ENCODE results near the gene ECT2.
"Not testable (repeated sequence)": the region's sequence is repeated elsewhere in the genome, so short reads cannot be mapped to it uniquely, and the experiment has no call there.

ECT2 gene

GRCh38 chr3:172815857-172816256 is 65.3 kb downstream of the ECT2 start:
- no peak for DNase-seq

GRCh38 chr3:172816281-172816680 is 65.8 kb downstream of the ECT2 start:
- DNase-seq = no peak

GRCh38 chr3:172816968-172817367 is 66.4 kb downstream of the ECT2 start:
- DNase-seq = no peak

GRCh38 chr3:172820492-172820891 is 70.0 kb downstream of the ECT2 start:
- DNase-seq = no peak

- DNase-seq = no peak
Measured at GRCh38 chr3:172824229-172824628, 73.7 kb downstream of the ECT2 start.

DNA sequence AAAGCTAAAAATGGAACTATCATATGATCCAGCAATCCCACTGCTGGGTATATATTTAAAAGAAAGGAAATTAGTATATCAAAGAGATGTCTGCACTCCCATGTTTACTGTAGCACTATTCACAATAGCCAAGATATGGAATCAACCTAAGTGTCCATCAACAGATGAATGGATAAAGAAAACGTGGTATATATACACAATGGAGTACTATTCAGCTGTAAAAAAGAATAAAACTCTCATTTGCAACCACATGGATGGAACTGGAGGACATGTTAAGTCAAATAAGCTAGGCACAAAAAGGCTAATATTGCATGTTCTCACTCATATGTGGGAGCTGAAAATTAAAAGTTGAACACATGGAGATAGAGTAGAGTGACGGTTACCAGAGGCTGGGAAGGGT is 76.7 kb downstream of the ECT2 start:
- DNase-seq = not testable (repeated sequence)

DNA sequence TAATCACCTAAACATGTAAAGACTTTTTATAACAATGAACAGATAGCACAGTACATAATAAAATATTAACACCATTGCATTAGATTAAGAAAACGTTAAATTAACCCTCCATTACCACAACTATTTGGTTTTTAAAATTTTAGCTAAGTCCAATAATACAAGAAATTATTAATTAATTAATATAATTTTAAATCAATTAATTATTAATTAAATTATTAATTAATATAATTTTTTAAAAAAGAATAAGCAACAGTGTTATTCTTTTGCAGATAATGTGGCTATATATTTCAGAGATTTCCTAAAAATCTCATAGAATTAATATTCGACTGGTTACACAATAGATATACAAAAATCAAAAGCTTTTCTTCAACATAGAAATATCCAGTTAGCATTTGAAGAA is 82.5 kb downstream of the ECT2 start:
- DNase-seq = no peak

DNA sequence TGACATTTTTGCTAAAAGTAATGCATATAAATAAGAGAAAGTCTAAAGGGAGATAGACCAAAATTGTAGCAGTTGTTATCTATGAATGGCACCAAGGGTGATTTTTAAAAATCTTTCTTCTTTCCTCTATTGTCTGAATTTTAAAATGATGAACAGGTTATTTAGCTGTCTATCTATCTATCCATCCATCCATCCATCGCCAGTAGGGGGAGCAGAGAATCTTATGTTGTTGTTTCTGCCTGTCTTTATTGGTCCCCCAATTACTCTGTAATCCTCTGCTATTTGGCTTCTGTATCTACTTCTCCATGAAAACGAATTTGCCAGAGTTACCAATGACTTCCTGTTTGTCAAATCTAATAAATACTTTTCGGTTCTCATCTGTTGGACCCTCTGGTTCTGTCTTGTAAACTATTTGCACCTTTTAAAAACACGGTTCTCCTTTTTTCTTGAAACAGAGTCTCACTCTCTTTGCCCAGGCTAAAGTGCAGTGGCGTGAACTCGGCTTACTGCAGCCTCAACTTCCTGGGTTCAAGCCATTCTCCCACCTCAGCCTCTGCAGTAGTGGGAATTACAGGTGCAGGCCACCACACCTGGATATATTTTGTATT is 86.0 kb downstream of the ECT2 start:
- no peak for DNase-seq

DNA sequence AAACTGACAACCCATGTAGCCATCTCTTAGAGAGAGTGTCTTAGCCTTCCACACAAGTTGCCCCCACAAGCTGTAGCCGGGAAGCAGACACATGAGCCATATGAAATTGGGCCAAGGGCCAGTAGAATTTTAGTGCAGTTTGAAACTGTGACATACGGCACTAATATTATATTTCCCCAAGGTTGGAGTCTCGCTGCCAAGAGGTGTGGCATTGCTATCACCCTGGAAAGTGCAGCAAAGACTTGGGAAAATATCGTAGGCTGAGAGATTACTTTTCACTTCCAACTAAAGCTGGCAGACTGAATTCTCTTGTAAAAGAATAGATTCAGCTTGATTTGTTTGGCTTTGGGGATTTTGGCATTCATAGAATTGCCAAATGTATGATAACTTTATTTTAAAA is 89.2 kb downstream of the ECT2 start:
- no peak for DNase-seq

DNA sequence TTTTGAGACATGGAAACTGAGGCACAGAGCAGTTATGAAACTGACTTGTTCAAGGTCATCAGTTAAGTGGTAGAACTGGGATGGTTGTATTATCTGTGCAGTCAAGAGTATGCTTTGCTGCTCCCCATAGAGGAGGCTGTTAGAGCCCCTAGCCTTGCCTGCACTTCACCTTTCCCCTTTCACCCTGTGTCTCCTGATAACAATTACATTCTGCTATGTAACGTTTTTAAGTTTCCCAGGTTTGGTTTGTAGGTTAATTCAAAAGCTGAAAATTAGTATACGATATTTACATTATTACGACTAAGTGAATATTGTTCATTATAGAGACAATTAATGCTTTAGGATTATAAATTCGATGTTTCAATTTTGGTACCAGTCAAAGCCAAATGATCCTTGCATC is 89.9 kb downstream of the ECT2 start:
- DNase-seq = no peak

DNA sequence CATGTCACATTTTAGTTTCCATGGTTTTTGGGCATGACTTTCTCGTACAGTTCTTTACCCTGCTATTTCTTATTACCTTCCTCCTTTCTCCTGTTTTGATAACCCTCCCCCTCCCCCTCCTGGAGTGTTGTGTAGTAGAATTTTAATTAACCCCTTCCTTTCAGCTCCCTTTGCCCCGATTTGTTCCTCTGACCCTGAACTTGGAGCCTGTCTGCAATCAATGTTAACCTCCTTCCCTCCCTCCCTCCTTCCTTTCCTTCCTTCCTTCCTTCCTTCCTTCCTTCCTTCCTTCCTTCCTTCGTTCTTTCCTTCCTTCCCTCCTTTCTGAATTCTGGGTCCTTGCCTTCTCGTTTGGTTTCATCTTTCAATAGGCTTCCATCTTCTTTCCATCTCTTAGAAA is 90.4 kb downstream of the ECT2 start:
- DNase-seq = no peak

DNA sequence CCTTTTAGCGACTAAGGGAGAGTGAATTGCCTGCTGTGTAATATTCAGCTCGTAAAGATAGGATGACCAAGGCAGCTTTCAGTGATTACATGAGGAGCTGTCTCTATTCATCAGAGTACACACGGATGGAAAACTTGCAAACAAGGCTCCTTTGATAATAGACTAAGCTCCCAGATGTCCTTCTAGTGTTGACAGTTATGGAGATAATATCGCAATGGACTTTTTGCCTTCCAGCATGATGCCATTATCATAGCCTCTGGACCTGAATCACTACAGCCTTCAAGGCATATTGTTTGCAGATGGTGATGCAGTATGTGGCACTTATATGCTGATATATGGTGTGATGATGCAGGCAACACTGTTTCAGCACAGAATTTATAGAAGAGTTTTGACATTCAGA is 93.9 kb downstream of the ECT2 start:
- no peak for DNase-seq

DNA sequence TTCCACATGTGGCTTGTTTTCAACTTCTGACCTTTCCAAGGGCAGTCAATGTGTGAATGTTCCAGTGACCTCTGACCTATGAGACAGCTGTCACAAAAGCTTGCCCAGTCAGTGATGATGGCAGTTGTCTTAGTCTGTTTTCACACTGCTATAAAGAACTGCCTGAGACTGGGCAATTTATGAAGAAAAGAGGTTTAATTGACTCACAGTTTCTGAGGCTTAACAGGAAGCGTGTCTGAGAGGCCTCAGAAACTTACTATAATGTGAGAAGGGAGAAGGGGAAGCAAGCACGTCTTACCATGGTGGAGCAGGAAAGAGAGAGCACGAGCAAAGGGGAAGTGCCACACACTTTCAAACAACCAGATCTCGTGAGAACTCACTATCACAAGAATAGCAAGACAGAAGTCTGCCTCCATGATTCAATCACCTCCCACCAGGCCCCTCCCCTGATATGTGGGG is 95.6 kb downstream of the ECT2 start:
- no peak for DNase-seq

DNA sequence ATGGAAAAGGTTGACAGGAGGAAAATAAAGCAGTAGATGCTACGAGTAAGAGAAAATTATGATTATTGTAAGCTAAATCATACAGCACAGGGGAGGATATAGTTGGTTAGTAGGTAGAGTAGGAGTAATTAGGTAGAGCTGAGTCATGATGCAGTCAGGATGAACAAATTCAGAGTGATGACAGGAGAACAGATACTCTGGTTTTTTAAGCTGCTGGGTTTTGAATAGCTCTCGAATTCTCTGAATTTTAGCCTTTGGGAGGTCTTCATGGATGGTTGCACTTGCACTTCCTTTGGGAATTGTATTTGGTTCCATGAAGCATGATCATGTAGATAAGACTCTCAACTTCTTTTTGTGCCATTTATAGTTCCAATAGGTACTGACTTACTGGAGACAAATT is 96.2 kb downstream of the ECT2 start:
- DNase-seq = no peak

DNA sequence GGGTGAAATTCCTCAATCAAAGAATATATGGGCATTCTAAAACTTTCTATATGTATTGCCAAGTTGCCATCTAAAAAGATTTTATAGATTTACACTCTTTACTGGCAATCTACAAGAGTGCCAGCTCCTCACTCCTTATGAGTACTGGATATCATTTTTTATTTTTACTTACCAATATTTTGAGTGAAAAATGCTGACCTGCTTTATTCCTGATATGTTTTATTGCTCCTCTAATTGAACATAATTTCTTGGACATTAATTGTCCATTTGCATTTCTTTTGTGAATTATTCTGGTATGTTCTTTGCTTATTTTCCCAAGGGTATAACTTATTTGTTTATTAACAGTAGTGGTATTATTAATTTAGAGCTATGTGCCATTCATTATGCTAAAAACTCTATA is 96.8 kb downstream of the ECT2 start:
- no peak for DNase-seq

GRCh38 chr3:172848910-172849309 is 98.4 kb downstream of the ECT2 start:
- no peak for DNase-seq

- no peak for DNase-seq
Measured at GRCh38 chr3:172853005-172853404, 102.5 kb downstream of the ECT2 start.

DNA sequence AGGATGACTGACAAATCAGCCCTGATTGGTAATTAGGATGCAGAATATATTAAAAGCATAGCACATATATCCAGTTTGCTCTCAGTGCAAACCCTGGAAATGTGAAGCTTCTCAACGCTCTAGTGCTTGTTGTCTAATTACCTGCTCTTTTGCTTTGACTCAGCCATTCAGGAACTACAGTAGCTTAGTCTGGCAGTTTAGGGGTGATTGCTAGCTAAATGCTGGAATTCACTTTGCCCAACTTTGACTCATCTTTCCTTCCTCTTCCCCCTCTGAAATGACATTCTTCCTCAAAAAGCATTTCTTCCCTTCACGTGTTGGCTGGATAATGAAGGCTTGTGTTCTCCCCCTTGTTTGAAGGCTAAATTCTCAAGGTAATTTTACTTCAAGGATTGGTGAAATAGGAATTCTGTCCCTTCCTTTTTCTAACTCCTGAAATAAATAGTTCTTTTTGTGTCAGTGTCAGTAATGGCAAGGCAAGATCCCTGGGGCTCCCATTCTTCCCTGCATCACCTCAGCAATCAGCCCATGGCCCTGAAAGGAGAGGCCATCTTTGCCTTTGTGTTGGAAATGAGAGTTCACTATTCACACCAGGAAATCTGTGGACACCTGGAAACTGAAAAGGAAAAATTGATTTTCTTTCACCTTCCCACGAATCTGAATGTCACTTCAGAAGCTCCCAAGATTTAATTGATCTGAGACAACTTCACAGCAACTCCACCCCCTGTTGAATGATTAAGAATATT is 103.6 kb downstream of the ECT2 start:
- DNase-seq = no peak

GRCh38 chr3:172855037-172855436 is 104.5 kb downstream of the ECT2 start:
- no peak for DNase-seq

DNA sequence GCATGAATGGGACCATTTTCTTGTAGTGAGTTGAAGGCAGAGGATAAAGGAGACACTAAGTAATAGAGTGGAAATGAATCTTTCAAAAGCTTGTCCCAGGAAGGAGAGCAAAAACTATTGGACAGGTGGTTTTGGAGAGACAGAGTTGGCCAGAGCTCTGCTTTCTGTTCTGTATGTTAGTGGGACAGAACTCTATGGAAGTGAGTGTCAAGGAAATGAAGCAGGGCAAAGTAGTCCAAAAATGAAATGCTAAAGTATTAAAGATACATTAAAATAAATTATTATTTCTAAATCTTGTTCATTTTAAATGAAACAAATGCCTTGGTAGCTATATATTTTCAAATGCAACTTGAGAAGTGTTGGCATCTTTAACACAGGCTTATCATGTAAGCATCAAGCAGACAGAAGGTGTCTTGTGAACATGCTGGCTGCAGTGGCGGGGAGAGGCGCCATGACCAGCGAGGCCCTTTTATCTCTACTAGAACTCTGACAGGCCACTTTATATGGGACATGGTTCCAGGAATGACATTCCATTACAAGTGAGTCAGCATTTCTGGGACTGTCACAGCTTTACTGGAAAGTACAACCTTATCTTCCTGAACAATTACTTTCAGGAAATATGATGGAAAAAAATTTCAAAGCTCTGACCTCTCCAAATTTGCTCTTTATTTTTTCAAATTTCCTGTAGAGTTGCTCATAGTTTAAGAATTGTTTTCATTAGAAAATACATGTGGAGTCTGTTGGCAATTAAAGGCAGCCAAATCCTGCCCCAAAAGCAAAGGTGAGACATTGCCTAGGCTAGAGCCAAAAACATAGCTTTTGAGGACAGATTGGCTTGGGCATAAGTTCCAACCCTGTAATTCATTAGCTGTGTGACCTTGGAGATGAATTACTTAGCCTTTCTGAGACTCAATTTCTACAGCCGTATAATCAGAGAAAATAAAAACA is 106.5 kb downstream of the ECT2 start:
- DNase-seq = no peak

DNA sequence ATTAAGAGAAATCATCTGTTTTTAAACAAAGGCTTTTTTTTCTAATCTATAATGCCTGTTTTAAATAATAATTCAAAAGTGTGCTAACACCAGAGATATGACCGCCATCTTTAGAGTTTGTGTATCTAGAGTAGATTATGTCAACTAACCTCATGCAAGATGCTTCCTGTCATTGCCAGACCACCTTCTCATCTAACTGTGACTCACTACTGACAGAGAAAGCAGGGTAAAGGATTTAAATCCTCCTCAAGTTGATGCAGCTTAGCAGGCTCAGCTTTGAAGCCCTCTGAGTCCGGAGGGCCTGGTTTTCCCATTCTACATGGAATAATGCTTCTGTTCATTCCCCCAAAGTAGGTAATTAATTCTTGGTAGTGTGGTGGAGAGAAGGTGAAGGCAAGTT is 108.5 kb downstream of the ECT2 start:
- no peak for DNase-seq

- not testable (repeated sequence) for DNase-seq
Measured at GRCh38 chr3:172866726-172867350, 116.3 kb downstream of the ECT2 start.

DNA sequence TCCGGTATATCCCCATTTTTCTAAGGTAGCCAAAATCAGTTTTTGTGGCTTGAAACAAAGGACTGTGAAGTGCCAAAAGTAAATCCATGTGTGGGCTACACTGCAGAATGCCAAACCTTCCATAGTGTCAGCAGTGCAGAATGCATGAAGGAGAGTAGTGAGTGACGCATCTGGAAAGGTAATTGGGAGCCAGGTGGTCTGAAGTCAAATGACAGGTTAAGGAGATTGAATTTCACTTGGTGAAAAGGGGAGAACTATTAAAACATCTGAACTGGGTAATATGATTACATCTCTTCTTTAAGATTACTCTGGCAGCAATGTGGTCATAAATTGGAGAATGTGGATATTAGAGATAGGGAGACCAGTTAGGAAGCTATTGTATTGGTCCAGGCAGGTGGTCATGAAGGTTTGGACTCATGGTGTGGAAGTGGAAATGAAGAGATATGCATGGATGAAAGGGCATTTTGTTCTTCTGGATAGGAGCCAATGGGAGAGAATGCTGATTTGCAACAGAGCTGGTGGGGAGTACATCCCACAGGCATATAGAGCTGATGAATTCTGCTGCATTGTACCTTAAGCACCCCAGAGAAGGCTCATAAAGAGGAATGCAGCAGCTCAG is 118.2 kb downstream of the ECT2 start:
- DNase-seq = no peak
